GM18498 (cell line): ENCODE results near the gene EFNA1.
A peak's percentile ranks its signal among the peaks of the same experiment; 100 is the strongest.

ENCODE experiments used
- ATAC-seq: cut with Tn5 transposase; IDR thresholded peaks from one replicate; pipeline ENCODE4 v1.9.1; 2021; ENCODE audit warnings: mild to moderate bottlenecking, moderate library complexity; ENCODE audit not compliant: unreplicated experiment

Gene EFNA1

DNA sequence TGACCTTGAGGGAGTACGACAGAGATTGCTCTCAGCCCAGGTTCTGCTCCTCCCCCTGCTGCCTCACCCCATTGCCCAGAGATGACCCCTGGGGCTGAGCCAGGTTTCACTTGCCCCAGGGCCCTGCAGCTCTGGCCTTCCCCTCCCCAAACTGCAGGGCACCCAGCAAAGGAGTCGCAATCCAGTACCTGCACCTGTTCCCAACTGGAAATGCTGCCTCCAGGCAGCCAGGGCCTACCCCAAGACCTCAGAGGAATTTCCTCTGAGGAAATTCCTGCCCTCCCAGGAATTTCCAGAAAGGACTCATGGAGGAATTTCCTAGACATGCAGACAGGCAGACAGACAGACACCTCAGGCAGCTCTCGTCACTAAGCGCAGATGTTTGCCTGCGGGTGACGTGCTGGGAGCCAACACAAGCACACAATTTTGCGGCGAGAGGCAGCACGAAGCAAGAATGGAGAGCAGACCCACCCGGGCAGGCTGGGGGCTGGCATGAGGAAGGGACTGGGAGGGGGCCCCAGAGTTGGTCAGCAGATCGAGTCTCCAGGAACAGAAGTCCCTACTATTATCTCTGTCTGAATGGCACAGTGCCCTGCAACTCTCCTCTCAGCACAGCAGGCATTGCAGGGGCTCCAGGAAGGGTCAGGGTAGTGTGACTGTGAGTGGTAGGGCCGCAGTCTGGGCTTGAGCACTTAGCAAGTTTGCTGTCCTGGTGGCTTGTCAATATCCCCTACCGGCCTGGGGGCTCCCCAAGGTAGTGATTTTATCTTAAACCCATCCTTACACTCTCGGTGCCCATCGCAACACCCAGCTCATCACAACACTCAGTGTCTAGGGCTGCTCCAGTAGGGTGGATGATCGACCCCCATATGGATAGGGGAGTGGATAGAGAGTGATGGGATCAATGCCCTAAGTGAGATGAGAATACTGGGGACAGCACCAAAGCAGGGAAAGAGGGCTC is 2.9 kb upstream of the EFNA1 start:
- ATAC-seq, result no peak

DNA sequence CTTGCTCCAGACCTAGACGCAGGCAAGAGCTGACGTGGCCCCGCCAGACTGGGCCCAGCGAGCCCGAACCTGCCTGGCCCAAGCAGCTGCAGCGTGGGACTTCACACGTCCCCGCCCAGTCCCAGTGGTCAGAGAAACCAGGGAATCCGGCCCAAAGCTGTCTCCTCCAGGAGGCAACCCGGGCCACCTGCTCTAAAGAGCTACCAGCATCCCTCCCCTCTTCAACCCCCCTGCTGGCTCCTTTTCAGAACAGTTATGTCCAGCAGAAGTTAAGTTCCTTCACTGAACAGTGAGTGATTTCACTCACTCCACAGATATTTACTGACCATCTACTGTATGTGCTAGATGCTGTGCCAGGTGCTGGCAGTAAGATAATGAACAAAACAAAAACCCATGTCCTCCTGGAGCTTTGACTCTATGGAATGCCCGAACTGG is 2.1 kb upstream of the EFNA1 start:
- ATAC-seq, result no peak

DNA sequence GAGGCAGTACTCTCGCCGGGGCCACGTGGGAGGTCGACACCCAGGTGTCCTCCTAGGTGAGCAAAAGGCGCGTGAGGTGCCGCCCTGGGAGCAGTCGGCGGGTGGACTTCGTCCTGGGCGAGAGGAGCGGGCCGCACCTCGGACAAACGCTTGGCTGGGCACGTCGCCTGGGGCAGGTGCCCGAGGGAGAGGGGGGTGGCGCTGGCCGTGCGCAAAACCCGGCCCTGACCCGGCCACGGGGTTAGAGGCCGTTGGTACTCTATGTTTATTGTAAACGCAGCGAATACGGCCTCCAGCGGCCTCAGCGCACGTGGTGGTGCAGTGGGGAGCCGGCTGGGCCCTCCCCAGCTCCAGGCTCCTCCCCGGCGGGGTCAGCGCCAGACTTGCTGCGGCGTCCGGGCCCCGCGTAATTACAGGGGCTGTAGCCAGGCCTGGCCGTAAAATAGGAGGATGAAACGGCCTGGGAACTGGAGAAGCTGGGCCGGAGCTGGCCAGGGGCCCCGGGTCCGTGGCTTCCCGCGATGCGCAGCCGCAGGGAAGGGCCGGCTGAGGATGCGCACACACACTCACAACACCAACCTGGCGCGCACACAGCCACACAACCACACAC is 1.6 kb upstream of the EFNA1 start:
- no peak for ATAC-seq

DNA sequence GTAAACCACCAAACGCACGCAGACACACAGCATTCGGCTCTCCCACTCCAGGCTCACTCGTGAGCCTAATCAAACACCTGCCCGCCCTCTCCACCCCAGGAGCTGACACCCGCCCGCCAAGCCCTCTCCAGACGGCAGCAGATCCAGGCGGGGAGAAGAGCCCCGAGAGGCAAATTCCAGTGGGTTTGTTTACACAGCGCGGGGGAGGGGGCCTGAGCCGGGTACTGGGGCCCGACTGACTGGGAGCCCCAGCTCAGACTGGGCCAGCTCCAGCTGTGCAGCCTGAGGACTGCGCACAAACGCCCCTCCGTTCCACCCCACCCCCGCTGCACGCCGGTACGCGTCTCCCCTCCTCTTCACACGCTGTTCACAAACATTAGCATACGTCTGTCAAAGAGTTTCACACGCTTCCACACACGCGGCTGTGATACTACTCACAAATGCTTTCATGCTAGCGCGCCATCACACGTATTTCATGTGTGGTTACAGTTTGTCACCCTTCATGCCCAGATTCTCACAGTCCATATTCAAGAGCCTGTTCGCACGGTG is 1.0 kb upstream of the EFNA1 start:
- ATAC-seq, result no peak

DNA sequence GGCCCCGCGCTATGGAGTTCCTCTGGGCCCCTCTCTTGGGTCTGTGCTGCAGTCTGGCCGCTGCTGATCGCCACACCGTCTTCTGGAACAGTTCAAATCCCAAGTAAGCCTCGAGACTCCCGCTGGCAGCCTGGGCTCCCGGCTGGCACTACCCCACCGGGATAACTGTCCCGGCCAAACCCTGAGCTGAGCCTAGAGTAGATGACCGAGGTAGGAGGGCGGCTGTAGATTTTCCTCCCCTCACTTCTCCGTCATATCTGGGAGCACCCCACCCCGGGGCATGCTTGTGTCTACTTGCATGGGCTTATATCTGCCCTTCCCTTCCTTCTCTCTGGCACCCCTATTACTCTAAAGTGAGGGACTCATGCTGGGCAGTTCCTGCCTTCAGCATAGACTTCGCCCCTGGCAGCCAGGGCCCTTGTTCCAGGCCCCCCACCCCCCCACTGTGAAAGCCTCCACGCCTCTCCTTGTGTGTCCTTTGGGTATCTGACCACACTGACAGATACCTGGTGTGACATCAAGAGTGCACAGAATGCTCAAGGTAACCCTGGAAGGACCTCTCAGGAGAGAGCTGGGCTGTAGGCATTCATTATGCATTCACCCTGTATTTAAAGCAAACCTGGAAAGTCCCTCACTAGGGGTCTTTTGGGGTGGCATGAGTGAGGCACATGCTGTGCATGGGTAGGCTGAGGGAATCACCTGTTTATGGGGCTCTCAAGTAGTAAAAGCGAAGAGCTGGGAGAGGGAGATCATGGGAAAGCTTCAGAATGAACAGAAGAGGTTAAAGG is 485 bp downstream of the EFNA1 start:
- ATAC-seq, result no peak

DNA sequence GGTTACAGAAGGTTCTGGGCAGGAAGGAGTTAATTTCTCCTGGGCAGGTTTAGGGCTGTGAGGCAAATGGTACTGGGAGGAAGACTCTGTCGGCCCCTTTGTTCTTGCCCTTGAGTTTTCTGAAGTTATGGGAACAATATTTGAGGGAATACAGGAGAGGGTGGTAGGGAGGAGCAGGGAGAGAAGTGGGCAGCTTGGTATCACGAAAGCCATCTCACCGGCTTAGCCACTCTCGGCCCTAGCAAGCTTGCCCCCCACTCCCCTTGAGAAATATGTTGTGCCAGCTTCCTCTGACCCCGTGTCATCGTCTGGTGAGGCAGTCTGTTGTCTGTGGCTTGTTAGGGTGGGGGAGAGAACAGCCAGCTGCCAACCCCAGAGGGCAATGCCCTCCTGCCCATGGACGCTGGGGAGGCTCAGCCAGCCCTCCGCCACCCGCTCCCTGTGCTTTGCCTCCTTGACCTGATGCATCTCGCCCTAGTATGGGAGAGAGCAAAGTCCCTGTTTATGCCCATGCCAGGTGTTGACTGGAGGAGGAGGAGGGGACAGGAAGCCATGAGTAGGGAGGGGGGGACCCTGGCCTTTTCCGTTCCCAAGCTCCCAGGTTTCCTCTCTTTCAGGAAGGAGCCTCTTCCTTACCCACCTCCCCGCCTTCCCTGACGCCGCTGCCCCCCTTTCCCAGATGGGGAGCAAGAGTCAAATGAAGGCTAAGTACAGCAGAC is 1.2 kb downstream of the EFNA1 start:
- no peak for ATAC-seq

DNA sequence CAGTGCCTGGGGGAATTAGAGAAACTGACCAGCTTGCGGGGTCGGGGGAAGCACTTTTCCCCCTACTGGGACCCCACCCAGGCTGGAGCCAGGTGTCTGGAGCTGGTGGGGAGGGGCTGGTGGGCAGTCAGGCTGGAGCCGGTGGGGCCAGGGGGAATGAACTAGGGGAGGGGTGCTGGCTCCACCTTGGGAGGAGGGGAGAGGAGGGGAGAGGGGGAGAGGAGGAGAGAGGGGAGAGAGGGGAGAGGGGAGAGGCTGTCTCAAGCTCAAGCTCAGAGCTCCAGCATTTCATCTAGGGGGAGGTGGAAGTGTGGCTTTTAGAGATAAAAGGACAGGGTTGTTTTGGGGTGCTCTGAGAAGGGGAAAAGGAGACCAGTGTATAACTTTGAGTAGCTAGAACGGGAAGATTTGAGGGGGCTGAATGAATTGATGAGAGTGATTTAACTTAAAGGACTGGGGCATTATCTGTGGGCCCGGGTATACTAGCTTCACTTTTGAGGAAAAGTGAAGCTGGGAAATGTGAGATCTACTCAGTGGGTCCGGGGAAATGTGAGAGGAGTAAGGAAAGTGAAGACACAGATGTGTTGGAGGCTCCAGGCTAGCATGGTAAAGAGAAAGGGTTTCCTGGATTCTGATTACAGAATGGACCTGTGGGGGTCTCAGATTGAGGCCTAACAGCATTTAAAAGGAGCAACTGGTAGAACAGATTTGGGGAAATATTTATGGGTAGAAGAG is 2.8 kb downstream of the EFNA1 start:
- ATAC-seq, result no peak

DNA sequence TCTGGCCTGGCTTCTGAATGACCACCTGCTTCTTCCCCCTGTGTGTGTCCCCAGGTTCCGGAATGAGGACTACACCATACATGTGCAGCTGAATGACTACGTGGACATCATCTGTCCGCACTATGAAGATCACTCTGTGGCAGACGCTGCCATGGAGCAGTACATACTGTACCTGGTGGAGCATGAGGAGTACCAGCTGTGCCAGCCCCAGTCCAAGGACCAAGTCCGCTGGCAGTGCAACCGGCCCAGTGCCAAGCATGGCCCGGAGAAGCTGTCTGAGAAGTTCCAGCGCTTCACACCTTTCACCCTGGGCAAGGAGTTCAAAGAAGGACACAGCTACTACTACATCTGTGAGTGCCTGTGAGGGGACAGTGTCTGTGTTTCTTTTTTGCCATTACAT is 3.6 kb downstream of the EFNA1 start:
- no peak for ATAC-seq

DNA sequence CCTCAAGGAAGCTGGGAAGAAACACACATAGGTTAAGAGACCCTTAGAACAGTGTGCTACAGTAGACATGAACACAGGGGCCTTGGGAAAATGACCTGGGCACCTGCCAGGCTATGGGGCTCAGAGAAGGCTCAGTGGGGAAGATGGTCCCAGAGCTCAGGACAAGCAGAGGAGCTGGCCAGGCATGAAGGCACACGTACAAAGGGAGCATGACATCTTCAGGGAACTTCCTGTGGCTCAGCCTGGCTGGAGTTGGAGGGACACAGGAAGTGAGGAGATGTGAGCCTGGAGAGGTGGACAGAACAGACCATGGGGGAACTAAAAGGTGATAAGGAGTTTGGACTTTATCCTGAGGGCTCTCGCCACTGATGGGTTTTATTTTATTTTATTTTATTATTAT is 4.2 kb downstream of the EFNA1 start:
- no peak for ATAC-seq

DNA sequence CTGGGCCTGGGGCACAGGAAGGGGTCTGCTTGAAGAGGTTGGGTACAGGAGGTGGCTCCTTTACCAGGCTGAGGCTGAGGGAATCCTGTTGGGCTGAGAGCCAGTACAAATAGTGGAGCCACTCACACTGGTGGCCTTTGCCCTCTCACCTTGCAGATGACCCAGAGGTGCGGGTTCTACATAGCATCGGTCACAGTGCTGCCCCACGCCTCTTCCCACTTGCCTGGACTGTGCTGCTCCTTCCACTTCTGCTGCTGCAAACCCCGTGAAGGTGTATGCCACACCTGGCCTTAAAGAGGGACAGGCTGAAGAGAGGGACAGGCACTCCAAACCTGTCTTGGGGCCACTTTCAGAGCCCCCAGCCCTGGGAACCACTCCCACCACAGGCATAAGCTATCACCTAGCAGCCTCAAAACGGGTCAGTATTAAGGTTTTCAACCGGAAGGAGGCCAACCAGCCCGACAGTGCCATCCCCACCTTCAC is 6.2 kb downstream of the EFNA1 start:
- ATAC-seq, result no peak

DNA sequence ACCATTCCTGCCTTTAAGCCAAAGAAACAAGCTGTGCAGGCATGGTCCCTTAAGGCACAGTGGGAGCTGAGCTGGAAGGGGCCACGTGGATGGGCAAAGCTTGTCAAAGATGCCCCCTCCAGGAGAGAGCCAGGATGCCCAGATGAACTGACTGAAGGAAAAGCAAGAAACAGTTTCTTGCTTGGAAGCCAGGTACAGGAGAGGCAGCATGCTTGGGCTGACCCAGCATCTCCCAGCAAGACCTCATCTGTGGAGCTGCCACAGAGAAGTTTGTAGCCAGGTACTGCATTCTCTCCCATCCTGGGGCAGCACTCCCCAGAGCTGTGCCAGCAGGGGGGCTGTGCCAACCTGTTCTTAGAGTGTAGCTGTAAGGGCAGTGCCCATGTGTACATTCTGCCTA is 6.6 kb downstream of the EFNA1 start:
- no peak for ATAC-seq

DNA sequence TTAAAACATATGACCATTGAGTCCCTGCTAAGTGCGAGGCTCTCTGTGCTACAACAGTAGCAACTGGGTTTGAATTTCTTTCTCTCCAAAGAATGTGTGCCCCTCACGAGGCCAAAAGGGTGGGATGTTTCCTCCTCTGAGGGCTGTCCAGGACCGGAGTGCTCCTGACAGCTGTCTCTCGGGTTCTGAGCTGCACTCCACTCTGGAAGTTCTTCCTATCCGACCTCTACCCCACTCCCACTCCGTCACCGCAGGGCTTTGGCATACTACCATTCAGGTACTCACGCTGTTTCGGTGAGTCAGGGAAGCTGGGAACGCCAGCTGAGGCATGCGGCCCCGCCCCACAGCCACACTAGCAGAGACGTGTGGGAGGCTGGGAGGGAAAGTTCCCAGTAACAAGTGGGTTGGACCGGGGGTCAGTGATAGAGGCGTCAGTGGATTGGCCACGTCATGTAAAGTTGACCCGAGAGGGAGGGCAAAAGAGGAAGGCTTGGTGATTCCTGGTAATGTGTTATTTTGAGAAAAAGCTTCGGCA is 7.3 kb downstream of the EFNA1 start:
- peak; percentile 15 for ATAC-seq

DNA sequence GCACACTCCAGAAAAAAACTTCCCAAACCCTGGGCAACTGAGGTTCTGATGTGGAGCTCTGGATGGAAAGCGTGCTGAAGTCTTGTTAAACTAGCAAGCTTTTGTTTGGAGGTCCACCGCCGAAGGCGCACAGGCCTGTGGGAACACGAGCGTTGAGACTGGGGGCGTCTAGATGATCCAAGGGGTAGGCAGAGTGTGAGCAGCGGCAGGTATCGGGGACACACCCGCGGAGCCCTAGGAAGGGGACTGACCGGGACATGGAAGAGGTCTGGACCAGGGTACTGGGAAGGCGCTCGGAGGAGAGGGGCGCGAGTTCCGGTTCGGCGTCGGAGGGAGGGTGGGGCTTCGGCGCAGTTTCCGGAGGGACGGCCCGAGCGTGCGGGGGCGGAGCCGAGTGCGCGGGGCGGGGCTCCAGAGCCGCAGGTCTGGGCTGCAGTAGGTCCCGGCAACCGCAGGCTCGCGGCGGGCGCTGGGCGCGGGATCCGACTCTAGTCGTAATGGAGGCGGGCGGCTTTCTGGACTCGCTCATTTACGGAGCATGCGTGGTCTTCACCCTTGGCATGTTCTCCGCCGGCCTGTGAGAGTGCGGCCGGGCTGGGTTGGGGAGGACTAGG is 7.8 kb downstream of the EFNA1 start, which contains the start of gene SLC50A1:
SLC50A1 (plus strand) TSS at position 438 of the 614 bp plus-strand sequence; CDS start at position 498, 60 bp downstream.
- peak; percentile 78 for ATAC-seq

DNA sequence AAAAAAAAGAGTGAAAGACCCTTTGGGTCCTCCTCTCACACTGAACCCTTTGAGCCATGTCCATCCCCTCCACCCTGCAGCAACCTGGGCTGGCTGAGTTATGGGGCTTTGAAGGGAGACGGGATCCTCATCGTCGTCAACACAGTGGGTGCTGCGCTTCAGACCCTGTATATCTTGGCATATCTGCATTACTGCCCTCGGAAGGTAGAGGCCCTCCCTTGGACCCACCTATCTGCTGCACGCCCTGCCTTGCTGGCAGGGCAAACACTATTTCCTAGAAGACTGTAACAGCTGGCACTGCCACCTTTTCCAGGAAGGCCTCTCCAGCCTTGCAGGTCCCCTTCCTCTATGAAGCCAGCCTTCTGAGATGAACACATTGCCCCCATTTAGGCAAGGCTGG is 9.1 kb downstream of the EFNA1 start:
- ATAC-seq, result no peak

DNA sequence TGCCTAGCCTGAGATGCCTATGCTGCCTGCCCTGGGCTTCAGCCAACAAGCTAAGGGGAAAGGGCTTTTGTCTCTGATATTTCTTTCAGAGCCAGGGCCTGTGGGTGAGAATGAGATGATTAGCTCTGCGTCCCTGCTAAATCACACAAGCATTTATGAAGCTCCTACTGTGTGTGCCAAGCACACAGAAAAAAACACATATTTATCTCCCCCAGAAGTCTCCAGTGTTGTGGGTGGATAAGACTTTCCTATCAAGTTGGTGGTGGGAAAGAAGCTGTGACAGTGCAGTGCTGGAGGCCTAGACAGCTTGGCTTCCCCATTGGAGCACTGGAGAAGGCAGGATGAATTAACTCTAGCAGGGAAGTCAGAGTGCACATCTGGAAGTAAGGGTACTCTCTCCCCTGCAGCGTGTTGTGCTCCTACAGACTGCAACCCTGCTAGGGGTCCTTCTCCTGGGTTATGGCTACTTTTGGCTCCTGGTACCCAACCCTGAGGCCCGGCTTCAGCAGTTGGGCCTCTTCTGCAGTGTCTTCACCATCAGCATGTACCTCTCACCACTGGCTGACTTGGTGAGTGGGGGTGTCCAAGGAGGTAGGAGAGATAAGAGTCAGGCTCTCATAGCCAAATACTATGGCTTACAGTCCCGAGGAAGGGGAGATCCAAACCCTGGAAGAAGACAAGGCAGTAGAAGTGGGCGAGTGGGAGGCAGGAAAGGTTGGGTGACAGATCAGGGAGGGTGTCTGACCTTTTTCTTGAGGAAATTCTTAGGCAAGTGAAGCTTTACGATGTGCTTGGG is 9.7 kb downstream of the EFNA1 start:
- ATAC-seq, result no peak

DNA sequence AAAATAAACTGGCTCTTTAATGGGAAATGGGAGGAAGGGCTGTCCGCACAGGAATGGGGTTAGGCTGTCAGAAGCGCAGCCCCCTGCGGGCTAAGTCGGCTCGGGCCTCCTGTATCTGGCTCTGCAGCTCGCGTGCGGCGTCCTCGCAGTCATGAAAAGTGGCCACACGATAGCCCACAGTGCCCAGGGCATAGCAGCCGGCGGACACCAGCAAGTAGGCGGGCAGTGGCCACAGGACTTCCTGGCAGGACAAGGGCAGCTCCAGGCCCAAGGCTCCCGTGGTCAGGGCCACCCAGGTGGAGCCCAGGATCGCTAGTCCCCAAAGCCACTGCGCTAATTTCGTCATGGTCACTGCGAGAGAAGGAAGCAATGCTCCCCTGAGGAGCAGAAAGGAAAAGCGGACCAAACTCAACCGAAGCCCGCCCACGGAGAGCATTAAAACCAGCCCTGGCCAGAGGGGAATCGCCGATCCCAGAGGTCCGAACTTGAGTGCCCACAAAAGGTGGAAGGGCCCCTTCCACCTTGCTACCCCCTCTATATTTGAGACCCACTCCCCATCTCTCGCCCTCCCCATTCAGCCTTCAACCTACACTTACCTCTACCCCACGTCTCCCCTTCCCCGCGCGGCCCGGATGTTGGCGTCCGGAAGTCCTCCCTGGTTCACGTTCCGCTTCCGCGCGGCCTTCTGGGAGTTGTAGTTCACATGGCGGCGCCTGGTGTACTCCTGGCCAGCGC is 12.4 kb downstream of the EFNA1 start, which contains the start of gene DPM3:
DPM3 (minus strand) TSS at position 637 of the 735 bp plus-strand sequence; CDS start at position 346, 291 bp downstream.
- peak; percentile 66 for ATAC-seq

DNA sequence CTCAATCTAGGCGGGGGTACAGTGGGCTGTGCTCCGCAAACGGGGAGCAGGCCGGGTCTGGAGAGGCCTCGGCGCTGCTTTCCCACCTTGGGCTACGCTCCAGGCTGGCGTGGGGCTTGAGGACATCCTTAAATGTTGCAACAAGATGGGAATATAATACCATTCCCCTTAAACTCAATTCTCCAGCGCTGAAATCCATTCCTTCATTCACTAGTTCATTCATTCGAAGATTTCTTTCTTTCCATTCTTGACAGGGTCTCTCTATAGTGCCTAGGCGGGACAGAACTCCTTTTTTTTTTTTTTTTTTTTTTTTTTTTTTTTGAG is 12.9 kb downstream of the EFNA1 start:
- ATAC-seq, result no peak
